ENCODE results near the gene LIN52. TPM values are rescaled to one million over a fixed set of nuclear protein-coding genes. Genes with fewer than 3 reads are reported as not detected.

Gene LIN52
- total RNA-seq, 1 experiment from 2014 or later, result 11.0 TPM

DNA sequence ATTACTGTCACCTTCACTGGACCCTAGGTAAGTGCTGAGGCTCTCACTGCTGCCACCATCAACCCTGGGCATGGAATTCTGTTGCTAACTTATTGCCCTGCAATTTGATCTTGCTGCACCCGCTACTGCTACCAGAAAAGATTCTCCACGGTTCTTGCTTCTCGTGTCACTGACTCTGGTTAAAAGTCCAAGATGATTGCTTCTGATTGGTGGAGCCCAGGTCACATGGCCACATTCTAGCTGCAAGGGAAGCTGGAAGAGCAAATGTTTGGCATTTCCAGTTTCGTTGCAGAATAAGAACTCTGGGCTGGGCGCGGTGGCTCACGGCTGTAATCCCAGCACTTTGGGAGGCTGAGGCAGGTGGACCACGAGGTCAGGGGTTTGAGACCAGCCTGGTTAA is 147.0 kb downstream of the LIN52 start:
- no peak overlapping the region for H3K4ac ChIP-seq (ENCODE audit: low read depth, low read length)
- H3K27ac ChIP-seq (ENCODE audit: insufficient read length, low read depth, low read length), result no peak overlapping the region
- no peak overlapping the region for H2BK12ac ChIP-seq (ENCODE audit: insufficient read length, low read depth, low read length)
- TF ChIP-seq, protein P1, sequence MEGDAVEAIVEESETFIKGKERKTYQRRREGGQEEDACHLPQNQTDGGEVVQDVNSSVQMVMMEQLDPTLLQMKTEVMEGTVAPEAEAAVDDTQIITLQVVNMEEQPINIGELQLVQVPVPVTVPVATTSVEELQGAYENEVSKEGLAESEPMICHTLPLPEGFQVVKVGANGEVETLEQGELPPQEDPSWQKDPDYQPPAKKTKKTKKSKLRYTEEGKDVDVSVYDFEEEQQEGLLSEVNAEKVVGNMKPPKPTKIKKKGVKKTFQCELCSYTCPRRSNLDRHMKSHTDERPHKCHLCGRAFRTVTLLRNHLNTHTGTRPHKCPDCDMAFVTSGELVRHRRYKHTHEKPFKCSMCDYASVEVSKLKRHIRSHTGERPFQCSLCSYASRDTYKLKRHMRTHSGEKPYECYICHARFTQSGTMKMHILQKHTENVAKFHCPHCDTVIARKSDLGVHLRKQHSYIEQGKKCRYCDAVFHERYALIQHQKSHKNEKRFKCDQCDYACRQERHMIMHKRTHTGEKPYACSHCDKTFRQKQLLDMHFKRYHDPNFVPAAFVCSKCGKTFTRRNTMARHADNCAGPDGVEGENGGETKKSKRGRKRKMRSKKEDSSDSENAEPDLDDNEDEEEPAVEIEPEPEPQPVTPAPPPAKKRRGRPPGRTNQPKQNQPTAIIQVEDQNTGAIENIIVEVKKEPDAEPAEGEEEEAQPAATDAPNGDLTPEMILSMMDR (conservative IDR thresholded peaks at IDR 0.05), result no peak
- H3K14ac ChIP-seq (ENCODE audit: insufficient read depth, low read length), result no peak overlapping the region; the same call in 1 of the 2 replicates
- H3K79me2 ChIP-seq (ENCODE audit: insufficient read depth, low read length), result no peaks in the 10 kb centered on the region
- H2AK5ac ChIP-seq (ENCODE audit: insufficient read length, low read length), result no peak overlapping the region
- no peak overlapping the region for H4K5ac ChIP-seq (ENCODE audit: insufficient read length, low read depth, low read length)
- no peak overlapping the region for H3K4me3 Mint-ChIP-seq
- no peak overlapping the region for H2BK120ac ChIP-seq (ENCODE audit: low read depth, low read length, poor library complexity, severe bottlenecking)
- H3K23ac ChIP-seq (ENCODE audit: insufficient read length, low read depth, low read length), result no peak overlapping the region
- no peaks in the 10 kb centered on the region for H3K27me3 ChIP-seq (ENCODE audit: insufficient read depth, low read length)
- no peak overlapping the region for H3K56ac ChIP-seq (ENCODE audit: insufficient read length, low read depth, low read length)
- peaks cover 86% of the 10 kb centered on the region for H3K27me3 Mint-ChIP-seq (ENCODE audit: low read depth)
- no peak overlapping the region for H2BK20ac ChIP-seq (ENCODE audit: low read depth, low read length, poor library complexity, severe bottlenecking)
- no peaks in the 10 kb centered on the region for H3K23me2 ChIP-seq (ENCODE audit: insufficient read length, low read depth, low read length, poor library complexity, severe bottlenecking)
- H2BK15ac ChIP-seq (ENCODE audit: low read depth, low read length), result no peak overlapping the region
- no peak for DNase-seq
- no peaks in the 10 kb centered on the region for H4K20me1 ChIP-seq (ENCODE audit: control insufficient read depth, insufficient read depth, insufficient read length)
- no CpG with 5 or more reads among the region's 8 CpGs for WGBS (ENCODE audit: extremely low coverage, insufficient read length, low lambda C conversion rate)
- H3K36me3 Mint-ChIP-seq (ENCODE audit: insufficient read depth in 1 of 3, low read depth in 3 of 3), result peaks cover 0 to 4% (median 2%) of the 10 kb centered on the region in 3 experiments; a peak in 4 of 7 replicates
- H3K18ac ChIP-seq (ENCODE audit: insufficient read length, low read depth, low read length), result no peak overlapping the region
- no peak overlapping the region for H4K91ac ChIP-seq (ENCODE audit: insufficient read length, low read depth, low read length)
- no peak overlapping the region for H2BK5ac ChIP-seq (ENCODE audit: insufficient read length, low read length)
- no peaks in the 10 kb centered on the region for H3K4me1 ChIP-seq (ENCODE audit: insufficient read depth, low read length)
- no peak overlapping the region for H3K27ac Mint-ChIP-seq
- peaks cover 10 to 11% of the 10 kb centered on the region in 2 experiments for H3K9me3 Mint-ChIP-seq
- no peak overlapping the region for H3K9ac ChIP-seq (ENCODE audit: extremely low read depth, insufficient read length, low read length)
- H4K8ac ChIP-seq (replicated peaks; ENCODE audit: insufficient read length, low read depth, low read length), result no peak overlapping the region
- no peaks in the 10 kb centered on the region for H3K79me1 ChIP-seq (ENCODE audit: insufficient read depth, low read depth, low read length, poor library complexity, severe bottlenecking)
- no peak overlapping the region for H3K4me2 ChIP-seq (ENCODE audit: insufficient read depth, insufficient read length, low read length)
- H3K9me3 ChIP-seq (ENCODE audit: control insufficient read depth, low read depth, low read length), result peaks cover 5% of the 10 kb centered on the region
- H3T11ph ChIP-seq (ENCODE audit: low read length), result no peak overlapping the region
- no peak overlapping the region for H2AFZ ChIP-seq (ENCODE audit: low read length)
- no peaks in the 10 kb centered on the region for H3K4me1 Mint-ChIP-seq

Data from H9 (cell line).